Occipital lobe (tissue), 2 donors: ENCODE measurements around the gene LRRC58. TPM values are rescaled to one million over a fixed set of nuclear protein-coding genes. Genes with fewer than 3 reads are reported as not detected.
"Not testable (repeated sequence)": the region's sequence is repeated elsewhere in the genome, so short reads cannot be mapped to it uniquely, and the experiment has no call there.

ENCODE experiments used
- DNase-seq: peaks from one replicate; lab custom pipeline; 2025; lab: John Stamatoyannopoulos, UW
- total RNA-seq: library from RNA; depleted of rRNA; stranded (reverse); fragments of >200 nt; gene quantifications from one replicate; pipeline ENCODE4 v1.2.3, GENCODE V29; 2014

The LRRC58 gene
- 32.6 TPM for total RNA-seq

DNA sequence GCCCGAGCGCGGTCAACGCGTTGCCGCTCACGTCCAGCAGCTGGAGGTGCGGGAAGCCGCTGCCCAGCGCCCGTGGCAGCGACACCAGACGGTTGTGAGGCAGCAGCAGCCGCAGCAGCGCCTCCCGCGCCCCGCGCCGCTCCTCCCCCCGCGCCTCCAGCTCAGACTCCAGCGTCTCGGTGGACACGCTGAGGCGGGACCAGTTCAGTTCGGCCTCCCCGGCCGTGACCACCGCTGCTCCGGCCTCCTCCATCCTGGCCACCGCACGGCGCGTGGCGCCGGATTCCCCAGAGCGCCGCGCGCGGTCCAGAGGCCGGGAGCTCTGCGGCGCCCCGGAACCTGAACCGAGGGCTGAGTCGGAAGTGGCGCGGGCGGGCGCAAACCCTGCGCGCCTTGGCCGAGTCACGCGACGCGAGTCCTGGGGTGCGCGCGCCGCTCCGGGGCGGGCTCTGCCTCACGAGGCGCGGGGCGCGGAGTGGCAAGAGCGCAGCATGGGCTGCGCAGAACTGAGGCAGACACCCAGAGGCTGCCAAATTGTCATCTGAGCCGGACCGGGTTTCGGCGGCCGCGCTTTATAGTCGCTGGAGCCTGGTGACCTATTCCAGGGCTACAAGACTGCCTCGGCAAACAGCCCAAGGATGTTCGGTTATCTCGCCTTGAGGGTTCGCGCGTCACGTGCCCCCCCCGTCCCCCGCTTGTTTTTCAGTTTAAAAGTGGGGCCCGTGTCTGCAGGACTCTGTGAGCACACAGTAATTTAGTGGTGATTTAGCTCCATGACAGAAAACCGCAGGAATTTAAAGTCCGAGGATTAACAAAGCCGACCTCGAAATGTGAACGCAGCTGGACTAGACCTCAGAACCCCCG is at the start of gene LRRC58:
TSS of gene LRRC58 (minus strand) at position 364 of the 864 bp plus-strand sequence. CDS start at position 253, 111 bp downstream.
- DNase-seq: peak; percentile 88

DNA sequence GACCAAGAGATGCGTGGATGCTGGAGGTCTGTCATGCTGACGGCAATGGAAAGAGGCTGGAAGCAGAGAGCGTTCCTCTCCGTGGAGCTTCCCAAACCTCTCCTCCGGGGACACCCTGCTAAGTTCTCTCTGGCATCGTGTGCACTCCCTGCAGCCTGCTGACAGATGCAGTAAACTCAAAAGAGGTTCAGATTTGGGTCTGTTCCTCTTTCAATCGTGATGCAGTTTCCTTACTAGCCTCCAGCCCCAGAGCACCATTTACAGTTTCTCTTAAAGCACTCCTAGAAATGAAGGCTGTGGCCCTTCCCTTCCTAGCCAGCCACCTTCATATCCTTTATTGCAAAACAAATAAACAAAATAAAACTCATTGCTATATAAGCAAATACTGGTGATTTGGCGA is 47.3 kb upstream of the LRRC58 start:
- DNase-seq: no peak

DNA sequence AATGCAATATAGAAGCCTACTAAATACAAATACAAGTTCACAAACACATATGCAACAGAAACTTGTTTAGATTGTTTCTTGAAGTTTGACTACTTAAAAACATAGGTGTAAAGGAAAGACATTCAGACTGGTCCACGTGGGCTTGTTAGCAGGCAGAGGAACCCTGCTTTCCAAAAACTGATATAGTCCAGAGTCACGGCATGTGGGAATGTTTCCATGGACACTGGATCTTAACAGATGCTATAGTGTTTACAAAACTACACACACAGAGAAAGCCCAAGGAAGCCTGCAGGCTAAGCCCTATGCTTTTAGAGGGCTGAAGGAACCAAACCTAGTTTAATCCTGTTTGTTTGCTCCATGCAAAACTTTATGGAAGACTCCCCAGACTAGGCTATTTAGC is 45.2 kb upstream of the LRRC58 start:
- no peak for DNase-seq

DNA sequence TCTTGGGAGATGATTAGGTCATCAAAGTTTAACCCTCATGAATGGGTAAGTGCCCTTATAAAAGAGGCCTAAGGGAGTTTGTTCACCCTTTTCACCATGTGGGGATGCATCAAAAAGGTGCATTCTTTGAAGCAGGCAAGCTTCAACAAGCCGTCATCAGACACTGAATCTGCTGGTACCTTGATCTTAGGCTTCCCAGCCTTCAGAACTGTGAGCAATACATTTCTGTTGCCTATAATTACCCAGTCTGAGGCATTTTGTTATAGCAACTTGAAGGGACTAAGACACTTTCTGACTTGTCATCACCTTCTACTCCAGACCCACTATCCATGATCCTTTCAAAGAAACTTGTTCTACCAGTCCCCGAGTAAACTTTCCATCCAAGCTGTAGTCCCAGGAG is 44.6 kb upstream of the LRRC58 start:
- no peak for DNase-seq

DNA sequence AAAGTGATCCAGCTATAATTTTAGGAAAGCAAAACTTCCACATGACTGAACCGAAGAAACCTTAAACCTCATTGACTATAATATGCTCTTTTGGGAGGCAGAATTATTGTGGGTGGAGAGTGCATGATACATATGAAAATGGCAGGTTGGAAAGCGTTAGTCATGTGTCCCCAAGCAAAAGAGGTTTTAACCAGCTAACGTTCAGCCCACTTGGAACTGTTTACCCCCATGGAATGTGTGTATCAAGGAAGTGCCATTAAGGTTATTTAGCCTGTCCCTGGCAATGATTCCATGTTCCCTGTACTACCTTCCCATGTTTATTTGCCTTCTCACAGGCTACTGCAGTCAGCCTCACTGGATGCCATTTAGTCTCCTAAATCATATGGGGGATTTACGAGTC is 44.1 kb upstream of the LRRC58 start:
- no peak for DNase-seq

DNA sequence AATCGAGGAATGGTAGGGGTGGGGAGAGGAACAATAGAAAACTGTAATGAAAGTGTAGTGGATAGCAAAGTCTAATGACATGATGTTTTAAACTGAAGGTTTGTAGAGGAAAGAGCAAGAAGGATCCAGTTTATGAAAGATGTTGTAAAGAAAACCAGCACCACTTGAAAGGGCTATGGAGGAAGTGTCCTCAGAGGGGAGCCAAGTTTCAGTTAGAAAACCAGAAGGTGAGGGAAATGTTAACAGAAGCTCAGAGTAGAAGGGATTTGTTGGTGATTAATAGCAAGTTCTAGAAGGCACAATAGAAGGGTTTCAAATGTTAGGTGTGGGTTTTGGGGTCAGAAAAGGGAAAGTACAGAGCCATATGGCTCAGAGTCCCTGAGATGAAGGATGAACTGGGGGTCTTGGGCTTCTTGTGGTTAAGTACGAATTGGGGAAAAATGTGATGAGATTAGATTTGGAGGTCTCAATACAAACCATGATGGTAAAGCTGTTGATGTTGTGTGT is 33.8 kb upstream of the LRRC58 start:
- no peak for DNase-seq

DNA sequence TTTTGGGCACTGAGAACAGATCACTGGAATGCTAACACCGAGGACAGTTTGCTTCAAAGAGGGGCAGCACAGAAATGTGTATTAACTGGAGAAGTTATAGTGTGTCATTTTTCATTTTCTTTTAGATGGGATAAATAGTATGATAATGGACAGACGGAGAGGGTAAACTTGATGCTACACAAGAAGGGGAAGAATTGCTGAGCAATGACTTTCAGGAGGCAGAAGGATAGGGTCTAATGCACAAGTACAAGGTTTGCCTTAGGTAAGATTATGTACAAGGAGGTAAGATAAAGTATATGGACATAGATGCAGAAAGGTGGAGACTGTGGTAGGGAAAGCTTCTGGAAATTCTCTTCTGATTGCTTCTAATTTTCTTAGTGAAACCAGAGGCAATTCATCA is 32.3 kb upstream of the LRRC58 start:
- no peak for DNase-seq

DNA sequence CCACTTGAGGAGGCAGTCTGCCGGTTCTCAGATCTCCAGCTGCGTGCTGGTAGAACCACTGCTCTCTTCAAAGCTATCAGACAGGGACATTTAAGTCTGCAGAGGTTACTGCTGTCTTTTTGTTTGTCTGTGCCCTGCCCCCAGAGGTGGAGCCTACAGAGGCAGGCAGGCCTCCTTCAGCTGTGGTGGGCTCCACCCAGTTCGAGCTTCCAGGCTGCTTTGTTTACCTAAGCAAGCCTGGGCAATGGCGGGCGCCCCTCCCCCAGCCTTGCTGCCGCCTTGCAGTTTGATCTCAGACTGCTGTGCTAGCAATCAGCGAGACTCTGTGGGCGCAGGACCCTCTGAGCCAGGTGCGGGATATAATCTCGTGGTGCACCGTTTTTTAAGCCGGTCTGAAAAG is 28.8 kb upstream of the LRRC58 start:
- DNase-seq: not testable (repeated sequence)

DNA sequence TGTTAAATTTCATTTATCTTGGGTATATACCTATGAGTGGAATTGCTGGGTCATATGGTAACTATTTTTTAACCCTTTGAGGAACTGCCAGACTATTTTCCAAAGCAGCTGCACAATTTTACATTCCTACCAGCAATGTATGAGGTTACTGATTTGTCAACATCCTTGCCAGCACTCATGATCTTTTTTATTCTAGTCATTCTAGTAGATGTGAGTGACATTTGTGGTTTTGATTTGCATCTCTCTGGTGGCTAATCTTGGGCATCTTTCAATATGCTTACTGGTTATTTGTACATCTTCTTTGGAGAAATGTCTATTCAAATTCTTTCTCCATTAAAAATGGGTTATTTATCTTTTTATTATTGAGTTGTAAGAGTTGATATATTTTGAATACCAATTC is 21.3 kb upstream of the LRRC58 start:
- DNase-seq: no peak

DNA sequence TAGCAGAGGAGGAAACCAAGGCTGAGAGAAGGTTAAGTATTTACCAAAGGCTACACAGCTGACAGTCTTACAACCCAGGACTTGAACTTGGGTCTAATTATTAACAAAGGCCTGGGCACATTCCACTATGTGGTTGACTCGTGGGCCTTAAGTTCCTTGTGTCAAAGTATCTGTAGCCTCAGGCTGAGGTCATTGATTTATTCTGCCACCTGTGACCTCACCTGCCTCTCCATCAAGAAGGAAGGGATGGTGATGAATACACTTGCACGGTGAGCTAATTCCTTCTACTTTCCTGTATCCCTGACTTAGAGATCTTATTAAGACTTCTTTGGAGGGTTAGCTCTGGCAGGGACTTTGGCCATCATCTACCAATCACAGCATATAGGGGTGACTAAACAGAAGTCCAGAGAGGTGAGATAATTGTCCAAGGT is 19.9 kb upstream of the LRRC58 start:
- DNase-seq: no peak

DNA sequence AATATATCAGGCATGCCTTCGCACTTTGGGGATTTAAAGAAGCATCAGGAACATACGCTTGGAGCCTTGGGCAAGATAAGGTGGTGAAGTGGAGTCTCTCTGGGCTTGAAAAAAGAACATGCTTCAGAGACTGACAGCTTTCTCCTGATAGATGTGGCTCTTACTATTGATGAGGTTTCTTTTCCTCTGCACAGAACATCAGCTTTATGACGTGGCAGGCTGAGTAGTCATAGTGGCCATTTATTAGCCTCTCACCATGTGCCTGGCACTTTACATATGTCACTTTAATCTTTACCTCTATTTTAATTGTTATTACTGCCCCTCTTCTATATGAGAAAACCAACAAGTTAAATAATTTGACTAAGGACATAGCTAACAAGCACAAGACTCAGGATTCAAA is 19.0 kb upstream of the LRRC58 start:
- DNase-seq: no peak

DNA sequence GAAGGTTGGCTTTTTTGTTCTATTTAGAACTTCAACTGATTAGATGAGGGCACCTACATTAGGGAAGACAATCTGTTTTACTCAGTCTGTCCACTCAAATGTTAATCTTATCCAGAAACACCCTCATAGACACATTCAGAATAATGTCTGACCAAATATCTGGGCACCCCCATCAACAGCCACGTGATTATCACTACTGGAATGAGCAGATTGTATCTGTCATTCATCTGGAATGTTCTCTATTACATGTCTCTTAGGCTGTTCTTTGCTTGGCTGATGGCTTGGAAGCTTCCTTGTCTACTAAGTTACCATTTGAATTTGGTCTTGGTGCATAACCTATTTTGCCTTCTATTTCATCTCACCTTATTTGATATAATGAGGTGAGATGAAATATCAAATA is 15.7 kb upstream of the LRRC58 start:
- DNase-seq: no peak

DNA sequence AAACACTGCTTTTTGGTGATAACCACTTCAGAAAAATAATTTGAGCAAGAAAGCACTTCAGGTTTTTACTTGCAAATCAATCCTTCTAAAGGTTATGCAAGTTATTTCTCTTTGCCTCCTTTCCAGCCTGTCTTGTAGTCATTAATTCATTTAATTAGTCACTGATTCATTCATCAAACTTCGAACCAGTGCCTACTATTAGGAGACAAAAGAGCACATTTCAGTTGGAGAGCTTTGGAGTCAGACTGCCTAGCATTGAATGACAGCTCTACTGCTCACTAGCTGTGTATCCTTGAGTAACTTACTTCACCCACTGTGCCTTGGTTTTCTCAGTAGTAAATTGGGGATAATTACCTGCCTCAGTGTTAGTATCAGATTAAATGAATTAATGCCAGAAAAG is 14.9 kb upstream of the LRRC58 start:
- DNase-seq: no peak

DNA sequence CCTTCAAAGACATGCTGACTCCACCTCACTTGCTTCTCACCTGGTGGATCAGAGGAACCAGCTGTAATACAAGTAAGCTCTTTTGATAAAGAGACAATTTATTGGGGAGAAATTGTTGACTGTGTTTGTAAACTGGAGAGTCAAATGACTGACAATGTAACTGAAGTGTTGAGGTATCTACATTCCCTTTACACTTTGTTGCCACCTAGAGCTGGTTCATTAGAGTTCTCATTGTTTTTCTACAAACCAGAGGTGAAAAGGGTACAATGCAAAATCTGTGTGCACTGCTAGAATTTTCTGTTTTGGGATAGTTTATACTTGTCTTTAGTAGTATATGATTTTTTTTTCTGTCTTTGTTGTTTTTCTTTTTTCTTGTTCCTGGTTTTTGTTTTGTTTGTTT is 8.7 kb upstream of the LRRC58 start:
- no peak for DNase-seq

DNA sequence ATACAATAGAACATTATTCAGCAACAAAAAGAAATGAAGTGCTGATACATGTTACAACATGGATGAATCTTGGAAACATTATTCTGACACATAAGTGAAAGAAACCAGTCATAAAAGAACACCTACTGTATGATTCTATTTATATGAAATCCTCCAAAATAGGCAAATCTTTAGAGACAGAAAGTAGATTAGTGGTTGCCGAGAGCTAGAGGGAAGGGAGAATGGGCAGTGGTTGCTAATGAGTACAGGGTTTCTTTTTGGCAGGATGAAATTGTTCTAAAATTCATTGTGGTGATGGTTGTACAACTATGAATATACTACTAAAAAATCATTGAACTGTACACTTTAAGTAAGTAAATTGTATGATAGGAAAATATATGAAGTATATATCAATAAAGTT is 6.3 kb upstream of the LRRC58 start:
- DNase-seq: no peak

DNA sequence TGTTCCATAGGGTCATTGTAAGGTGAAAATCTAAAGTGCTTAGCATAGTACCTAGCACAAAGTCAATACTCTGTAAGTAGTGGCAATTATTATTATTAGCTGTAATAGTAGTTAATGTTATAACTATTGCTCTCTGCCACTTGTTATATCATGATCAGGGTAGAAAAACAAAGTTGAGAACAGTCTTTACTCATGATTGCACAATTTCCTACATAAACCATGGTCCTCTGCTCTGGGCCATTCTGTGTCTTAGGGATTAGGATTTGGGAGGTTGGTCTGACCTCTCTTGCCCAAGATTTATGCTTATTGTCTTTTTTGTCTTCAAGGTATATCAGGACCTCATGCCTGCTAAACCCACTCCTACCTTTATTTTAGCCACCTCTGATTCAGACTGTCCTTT is 4.3 kb upstream of the LRRC58 start:
- no peak for DNase-seq

DNA sequence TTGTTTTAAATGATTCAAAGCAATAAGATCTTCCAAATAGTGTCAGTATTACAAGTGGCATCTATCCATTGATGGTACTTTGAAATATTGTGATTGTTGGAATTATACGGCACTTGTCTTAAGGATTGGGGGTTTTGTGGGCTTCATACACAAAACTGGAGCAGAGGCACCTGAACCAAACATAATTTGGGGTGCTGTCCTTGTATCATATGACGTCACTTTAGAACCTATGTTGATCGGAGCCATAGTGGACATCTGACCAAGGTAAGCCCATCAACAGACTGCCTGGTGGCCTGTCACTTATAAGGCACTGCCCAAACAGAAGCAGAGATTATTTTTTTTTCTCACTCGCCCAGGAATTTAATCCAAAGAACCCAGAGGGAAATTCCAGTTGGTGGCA is 2.9 kb upstream of the LRRC58 start:
- no peak for DNase-seq

DNA sequence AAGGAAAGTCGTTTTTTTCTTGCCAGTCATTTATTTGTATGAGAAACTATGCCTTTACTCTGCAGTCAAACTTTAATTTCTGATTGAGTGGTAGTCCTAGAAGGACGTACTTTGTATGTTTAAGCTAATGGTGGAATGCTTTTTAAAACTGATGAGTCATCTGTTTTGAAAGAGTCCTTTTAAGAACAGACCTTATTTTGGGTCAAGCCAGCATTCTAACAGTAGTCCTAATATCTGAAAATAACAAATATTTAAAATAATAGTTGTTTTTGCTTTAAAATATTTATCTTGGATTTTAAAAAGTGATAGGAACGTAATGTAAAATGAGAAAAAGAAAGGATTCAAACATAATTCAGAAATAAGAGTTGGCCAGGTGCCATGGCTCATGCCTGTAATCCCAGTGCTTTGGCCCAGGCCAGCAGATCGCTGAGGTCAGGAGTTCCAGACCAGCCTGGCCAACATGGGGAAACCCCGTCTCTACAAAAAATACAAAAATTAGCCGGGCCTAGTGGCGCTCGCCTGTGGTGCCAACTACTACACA is 1.3 kb upstream of the LRRC58 start:
- DNase-seq: no peak

DNA sequence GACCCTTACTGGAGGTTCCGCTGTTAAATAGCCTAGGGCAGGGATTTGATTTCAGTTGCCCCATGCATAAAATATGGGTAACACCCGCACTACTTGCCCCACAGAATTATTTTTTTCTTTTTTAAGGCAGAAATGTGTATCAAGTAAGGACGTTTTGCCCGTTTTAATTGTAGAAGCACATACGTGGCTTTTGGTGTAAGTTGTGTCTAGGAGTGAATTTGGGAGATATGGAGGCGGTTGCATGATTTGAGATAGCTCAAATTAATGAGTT is 636 bp upstream of the LRRC58 start:
- DNase-seq: no peak

DNA sequence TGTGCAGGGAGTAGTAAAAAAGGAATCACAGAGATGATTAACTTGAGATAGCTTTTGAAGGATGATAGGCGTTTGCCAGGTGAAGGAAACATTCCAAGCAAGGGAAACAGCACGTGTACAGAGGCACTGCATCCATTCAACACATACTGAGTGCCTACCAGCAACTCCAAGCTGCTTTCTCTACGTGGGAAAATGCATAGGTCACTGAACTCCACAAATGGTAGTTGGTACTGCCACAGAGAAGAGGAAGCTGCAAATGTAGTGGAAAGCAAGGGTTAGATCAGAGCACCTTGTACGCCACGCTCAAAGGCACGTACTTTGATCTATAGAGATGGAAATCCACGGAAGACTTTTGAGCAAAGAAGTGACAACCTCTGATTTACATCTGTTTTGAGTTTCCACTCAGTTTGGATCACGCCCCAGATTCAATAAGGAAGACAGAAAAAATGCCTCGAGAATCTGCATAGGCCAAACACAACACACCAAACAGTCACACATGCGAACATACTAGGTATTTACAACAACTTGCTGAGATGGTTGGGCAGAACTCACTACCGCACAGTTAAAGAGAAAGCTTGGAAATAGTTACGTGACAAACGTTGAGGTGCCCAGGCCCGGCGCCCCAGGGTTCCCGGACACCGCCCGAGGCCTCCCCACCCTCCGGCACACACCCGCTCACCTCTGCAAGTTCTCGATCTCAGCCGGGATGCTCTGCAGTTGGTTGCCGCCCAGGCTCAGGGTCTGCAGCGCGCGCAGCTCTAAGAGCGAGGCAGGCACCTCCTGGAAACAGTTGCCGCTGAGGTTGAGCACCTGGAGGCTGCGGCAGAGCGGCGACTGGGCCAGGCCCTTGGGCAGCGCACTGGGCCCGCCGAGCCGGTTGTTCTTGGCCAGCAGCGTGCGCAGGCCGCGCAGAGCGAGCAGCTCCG is 826 bp downstream of the LRRC58 start:
- no peak for DNase-seq

DNA sequence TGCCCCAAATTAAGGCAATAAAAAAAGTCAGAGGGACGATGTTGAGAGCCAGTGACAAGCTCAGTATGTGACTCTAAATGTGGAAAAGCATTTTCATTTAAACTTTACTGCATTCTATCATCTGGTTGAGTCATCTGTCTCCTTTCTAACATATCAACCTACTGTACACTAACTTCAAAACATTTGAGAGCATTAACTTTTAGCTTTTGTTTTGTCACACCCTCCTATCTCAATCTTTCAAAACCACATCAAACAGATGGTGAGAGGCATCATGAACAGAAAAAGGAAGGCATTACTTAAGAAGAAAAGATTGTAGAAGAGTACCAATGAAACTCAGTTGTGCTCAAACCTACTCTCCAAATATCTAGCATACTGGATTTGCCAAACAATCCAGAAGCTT is 4.8 kb downstream of the LRRC58 start:
- DNase-seq: no peak

DNA sequence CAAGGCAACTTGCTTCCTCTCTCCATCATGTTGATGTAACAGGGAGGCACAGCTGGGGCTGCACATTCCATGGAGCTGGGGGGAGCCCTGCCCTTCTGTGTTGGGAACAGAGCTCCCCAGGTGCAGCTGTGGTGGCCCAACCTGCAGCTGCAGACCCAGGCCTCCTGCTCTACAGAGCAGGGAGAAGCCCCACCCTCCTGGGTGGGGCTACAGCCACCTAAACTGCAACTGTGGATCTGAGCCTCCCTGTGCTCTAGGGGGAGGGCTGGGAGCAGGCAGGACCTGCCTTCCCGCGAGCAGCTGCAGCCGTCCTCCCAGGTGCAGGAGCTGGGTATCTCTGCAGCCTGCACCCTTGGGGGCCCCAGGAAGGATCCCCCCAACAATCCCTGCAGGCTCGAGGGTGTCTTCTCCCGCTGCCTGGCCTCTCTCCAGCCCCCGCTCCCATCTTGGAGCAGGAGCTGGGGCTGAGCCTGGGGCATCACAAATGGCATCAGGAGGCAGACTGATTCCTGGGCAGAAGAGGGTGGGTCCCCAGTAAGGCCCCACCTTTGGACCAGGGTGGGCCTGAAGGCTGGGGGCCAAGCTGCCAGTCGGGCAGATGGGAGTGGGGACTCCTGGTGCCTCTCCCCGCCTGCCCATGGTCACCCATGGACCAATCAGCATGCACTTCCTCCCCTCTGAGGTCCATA is 7.4 kb downstream of the LRRC58 start:
- DNase-seq: no peak
